GM20431 (cell line): ENCODE data around the gene TTC9C.
"Not testable (repeated sequence)": the region's sequence is repeated elsewhere in the genome, so short reads cannot be mapped to it uniquely, and the experiment has no call there.

Source experiments
- in situ Hi-C: fragments of 300-500 bp; cut with MseI, MboI; formaldehyde crosslinking; loops from one replicate; pipeline ENCODE4 v1.15.0; 2020; ENCODE audit warnings: low sequenced_read_pairs; ENCODE audit not compliant: unreplicated experiment

The TTC9C gene, protein sequence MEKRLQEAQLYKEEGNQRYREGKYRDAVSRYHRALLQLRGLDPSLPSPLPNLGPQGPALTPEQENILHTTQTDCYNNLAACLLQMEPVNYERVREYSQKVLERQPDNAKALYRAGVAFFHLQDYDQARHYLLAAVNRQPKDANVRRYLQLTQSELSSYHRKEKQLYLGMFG

GRCh38 chr11:62728171-62728988, at the start of gene TTC9C:
Gene TTC9C, plus strand, starts transcription at chr11:62728486. Its CDS starts 363 bp downstream, at chr11:62728849.
- in situ Hi-C loops = no loop called here

GRCh38 chr11:62678770-62679696, 49.3 kb upstream of the TTC9C start, which contains the start of gene UBXN1:
Gene UBXN1, minus strand, starts transcription at chr11:62679073. Its CDS starts 150 bp downstream, at chr11:62678923.
- in situ Hi-C loops = no loop called here

- in situ Hi-C loops = no loop called here
Observed at GRCh38 chr11:62680825-62681240, 47.5 kb upstream of the TTC9C start.

DNA sequence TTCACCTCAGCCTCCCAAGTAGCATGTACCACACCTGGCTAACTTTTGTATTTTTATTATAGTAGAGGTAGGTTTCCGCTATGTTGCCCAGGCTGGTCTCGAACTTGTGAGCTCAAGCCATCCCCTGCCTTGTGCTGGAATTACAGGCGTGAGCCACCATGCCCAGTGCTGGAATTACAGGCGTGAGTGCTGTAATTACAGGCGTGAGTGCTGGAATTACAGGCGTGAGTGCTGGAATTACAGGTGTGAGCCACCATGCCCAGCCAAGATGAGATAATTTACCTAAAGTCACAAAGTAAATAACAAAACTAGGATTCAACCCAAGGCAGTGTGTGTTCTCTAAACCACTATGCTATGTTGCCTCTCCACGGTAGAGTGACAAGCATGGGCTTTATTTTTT, 45.8 kb upstream of the TTC9C start:
- in situ Hi-C loops = no loop called here

- in situ Hi-C loops = no loop called here
Observed at GRCh38 chr11:62687508-62688396, 40.5 kb upstream of the TTC9C start.

DNA sequence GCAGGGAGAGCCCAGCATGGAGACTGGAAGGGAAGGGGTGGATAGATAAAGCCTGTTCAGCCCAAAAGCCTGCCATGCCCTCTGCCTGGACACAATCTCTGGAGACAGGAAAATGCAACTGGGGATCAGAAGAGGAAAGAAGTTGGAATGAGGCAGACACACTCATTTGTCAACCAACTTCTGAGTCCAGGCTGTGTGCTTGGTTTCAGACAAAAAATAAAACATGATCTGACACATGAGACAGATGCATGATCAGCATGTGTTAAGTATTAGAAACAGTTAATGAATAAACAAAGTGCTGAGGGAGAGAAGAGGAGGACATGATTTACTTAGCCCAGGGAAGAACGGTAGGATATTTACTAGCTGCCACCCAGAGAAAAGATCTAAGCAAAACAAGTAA, 39.8 kb upstream of the TTC9C start:
- in situ Hi-C loops = no loop called here

DNA sequence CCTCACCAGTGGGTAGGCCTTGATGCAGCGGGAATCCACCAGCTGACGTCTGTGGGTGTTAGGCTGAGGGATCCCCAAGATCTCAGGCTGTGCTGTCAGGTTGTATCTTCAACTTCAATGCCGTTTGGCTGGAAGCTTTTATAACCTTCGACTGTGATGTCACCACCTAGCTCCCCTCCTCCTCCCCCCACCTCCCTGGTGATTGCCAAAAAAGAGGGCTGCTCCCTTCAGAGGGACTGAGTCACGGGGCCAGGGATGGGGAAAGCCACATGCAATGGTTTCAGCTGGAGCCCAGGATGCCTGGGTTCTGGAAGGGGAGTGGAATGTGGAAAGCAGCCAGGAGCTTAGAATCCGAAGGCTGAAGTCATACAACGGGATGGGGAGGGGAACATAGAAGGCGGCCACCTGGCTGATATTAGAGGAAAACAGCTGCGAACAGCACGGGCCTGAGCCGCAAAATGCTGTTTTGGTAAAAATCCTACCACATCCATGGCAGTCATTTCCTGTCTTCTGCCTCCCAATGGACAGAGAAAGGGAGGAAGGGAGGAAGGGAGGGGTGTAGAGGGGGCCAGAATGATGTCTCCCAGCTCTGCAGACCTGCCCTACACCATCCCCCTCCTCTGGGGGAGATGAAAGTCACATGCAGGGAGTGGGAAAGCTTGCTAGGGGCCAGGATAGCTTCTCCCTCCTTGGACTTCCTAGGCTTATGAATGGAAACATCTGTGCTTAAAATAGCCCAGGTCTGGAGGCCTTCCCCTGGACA, 38.7 kb upstream of the TTC9C start, which contains the start of gene LRRN4CL:
Gene LRRN4CL (minus strand): TSS at position 110 of the 763 bp plus-strand sequence. CDS start 1,022 bp downstream, outside the sequence.
- in situ Hi-C loops = loop anchor here (10.0 kb wide), 1 partner anchor 295 kb away; no protein-coding TSS in a partner anchor

- in situ Hi-C loops = loop anchor here (10.0 kb wide), 1 partner anchor 299 kb away; no protein-coding TSS in a partner anchor
Observed at GRCh38 chr11:62693624-62694023, 34.7 kb upstream of the TTC9C start.

- in situ Hi-C loops = loop anchor here (10.0 kb wide), 1 partner anchor 300 kb away; no protein-coding TSS in a partner anchor
Observed at GRCh38 chr11:62694455-62695167, 33.7 kb upstream of the TTC9C start.

- in situ Hi-C loops = no loop called here
Observed at GRCh38 chr11:62702246-62702645, 26.0 kb upstream of the TTC9C start.

GRCh38 chr11:62703921-62704320, 24.4 kb upstream of the TTC9C start:
- in situ Hi-C loops = not testable (repeated sequence)

GRCh38 chr11:62705413-62705812, 22.9 kb upstream of the TTC9C start:
- in situ Hi-C loops = no loop called here

DNA sequence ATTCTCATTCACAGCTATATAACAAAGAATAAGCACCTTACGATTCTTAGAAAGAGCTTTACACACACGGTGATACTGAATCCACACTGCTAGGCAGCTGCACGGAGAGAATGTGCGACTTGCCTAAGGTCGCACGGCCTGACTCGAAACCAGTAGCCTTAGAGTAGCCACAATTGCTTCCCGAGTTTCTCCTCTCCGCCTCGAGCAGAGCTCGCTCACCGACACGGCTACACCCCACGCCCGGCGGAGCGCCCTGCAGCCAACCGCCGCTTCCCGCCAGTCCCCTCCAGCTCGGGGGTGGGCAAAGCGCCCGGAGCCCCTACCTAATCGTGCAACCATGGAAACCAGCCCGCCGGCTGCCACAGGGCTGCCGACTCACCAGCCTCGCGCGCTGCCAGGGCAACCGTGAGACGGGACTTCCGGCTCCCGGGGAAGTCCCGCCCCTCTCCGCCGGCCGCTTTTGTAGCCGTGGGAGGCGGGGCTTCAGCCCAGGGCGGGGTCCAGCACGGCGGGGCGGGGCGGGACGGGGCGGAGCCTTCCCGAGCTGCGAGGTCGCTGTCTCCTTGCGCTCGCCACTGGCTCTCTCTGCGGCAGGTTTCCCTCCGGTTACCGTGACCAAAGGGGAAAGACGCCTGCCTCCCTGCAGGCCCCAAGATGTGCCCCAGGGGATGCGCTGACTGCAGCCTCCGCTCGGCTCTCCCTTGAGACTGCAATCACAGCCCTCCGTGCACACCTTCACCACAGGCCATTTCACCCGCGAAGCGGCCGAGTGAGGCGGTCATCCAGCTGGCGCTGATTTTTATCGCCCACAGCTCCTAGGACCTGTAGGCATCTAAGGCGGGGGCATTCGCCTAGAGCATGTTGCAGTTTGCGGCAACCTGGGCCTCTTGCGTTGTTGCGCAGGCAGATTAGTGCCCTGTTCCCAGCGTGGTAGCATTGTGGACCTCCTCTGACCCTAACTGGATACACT, 22.1 kb upstream of the TTC9C start:
- in situ Hi-C loops = no loop called here

- in situ Hi-C loops = no loop called here
Observed at GRCh38 chr11:62706850-62707247, 21.4 kb upstream of the TTC9C start.

DNA sequence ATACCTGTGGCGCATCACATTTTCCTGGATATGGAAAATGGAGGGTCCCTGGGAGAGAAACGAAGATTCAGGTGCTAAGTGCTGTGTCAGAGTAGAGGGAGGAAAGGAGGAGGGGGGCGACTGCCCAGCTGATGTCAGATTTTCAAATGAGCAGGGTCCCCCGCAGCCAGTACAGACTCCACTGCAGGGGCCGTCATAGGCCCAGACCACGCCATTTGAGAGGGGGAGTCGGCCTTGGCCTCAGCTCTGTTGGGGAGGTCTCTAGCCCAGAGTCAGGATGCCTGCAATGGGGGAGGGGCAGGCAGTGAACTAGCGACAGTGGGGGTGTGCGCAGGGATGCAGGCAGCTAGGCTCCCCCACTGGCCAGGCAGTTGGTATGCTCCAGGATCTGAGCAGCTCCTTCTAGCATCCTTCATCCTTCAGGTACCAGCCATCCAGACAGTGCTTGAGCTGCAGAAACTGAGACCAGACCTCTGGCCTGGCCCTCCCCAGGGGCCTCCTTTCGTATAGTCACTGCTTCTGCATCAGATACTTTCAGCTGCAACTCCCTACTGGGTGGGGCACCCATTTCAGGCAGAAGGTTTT, 20.9 kb upstream of the TTC9C start, which contains the start of the genes BSCL2 and GNG3:
Gene BSCL2 (minus strand): TSS at position 148 of the 585 bp plus-strand sequence. CDS start 229 bp downstream, outside the sequence.
Gene GNG3 (plus strand): TSS at position 400 of the 585 bp plus-strand sequence. CDS start 620 bp downstream, outside the sequence.
- in situ Hi-C loops = no loop called here

GRCh38 chr11:62708392-62708791, 19.9 kb upstream of the TTC9C start:
- in situ Hi-C loops = no loop called here
